OCI-LY3 (cell line): ENCODE results near the gene RAB8B.
A peak's percentile ranks its signal among the peaks of the same experiment; 100 is the strongest.

Experiments used
- H2AFZ ChIP-seq: fragments of 200-600, 300-600 bp; shearing (Covaris generic); 2 replicates; pipeline ENCODE4 v1.6.0; 2014; ENCODE audit warnings: antibody characterized with exemption, low read depth, low read length
- H3K27ac ChIP-seq: fragments of 200-600, 300-600 bp; sonication (generic); 2 replicates; pipeline ENCODE4 v1.5.1; 2014; ENCODE audit warnings: mild to moderate bottlenecking, low read length, moderate library complexity, mixed read lengths
- H3K27me3 ChIP-seq: fragments of 200-600, 300-600 bp; sonication (generic); 2 replicates; pipeline ENCODE4 v1.6.1; 2014; ENCODE audit warnings: low read depth, low read length, mixed read lengths
- H3K36me3 ChIP-seq: fragments of 200-600, 300-600 bp; sonication (generic); replicated peaks from 2 replicates; pipeline ENCODE3; 2014; ENCODE audit warnings: low read depth, low read length, mixed read lengths
- H3K4me1 ChIP-seq: fragments of 300-600, 200-600 bp; sonication (generic); 2 replicates; pipeline ENCODE4 v1.6.1; 2014; ENCODE audit warnings: low read length, mixed read lengths
- H3K4me2 ChIP-seq: fragments of 200-600, 300-600 bp; sonication (generic); 2 replicates; pipeline ENCODE4 v1.6.1; 2014; ENCODE audit warnings: low read length, mixed read lengths
- H3K4me3 ChIP-seq: fragments of 300-600, 200-600 bp; sonication (generic); 2 replicates; pipeline ENCODE4 v1.5.1; 2014; ENCODE audit warnings: antibody characterized with exemption, mild to moderate bottlenecking, low read length, moderate library complexity
- H3K79me2 ChIP-seq: fragments of 300-600, 200-600 bp; shearing (Covaris generic); 2 replicates; pipeline ENCODE4 v1.6.1; 2014; ENCODE audit warnings: mild to moderate bottlenecking, low read length, mixed read lengths
- H3K9ac ChIP-seq: fragments of 300-600, 200-600 bp; shearing (Covaris generic); 2 replicates; pipeline ENCODE4 v1.6.0; 2014; ENCODE audit warnings: mild to moderate bottlenecking, low read length, moderate library complexity
- H3K9me3 ChIP-seq: fragments of 200-600, 300-600 bp; shearing (Covaris generic); 2 replicates; pipeline ENCODE4 v1.6.1; 2014; ENCODE audit warnings: low read length, mixed read lengths; ENCODE audit not compliant: insufficient read depth
- H4K20me1 ChIP-seq: fragments of 200-600, 300-600 bp; sonication (generic); 2 replicates; pipeline ENCODE4 v1.6.1; 2016; ENCODE audit warnings: low read length, mixed read lengths; ENCODE audit not compliant: insufficient read depth
- CTCF ChIP-seq: fragments of 200-600, 300-600 bp; sonication (generic); IDR thresholded peaks from 2 replicates; pipeline ENCODE4 v1.5.1; 2014; ENCODE audit warnings: antibody characterized with exemption, low read length, low read depth
- EZH2phosphoT487 ChIP-seq: fragments of 200-600 bp; shearing (Covaris generic); IDR thresholded peaks from 2 replicates; pipeline ENCODE4 v1.6.1; 2018; ENCODE audit warnings: antibody characterized with exemption, mixed run types, low read depth

RAB8B gene

GRCh38 chr15:63181648-63182047 lies 7.8 kb upstream of the RAB8B start:
- Histone ChIP-seq H3K4me3 (no peak overlapping the region), H3K9me3 (no peaks in the 10 kb centered on the region), H3K36me3 (no peaks in the 10 kb centered on the region), H2AFZ (no peak overlapping the region), H3K4me2 (no peak overlapping the region), H3K27ac (no peak overlapping the region), H3K79me2 (no peaks in the 10 kb centered on the region), H3K4me1 (peaks cover 23% of the 10 kb centered on the region), H4K20me1 (no peaks in the 10 kb centered on the region), H3K27me3 (no peaks in the 10 kb centered on the region), H3K9ac (no peak overlapping the region)
- TF ChIP-seq CTCF (no peak), EZH2phosphoT487 (no peak)

GRCh38 chr15:63185206-63185605 lies 4.2 kb upstream of the RAB8B start:
- no peak overlapping the region for H3K27ac ChIP-seq
- H2AFZ ChIP-seq, result no peak overlapping the region
- no peak overlapping the region for H3K9ac ChIP-seq

GRCh38 chr15:63186065-63186464 lies 3.3 kb upstream of the RAB8B start:
- no peak overlapping the region for H3K4me2 ChIP-seq
- no peaks in the 10 kb centered on the region for H3K36me3 ChIP-seq
- H3K9ac ChIP-seq, result no peak overlapping the region
- H3K4me1 ChIP-seq, result peaks cover 21% of the 10 kb centered on the region
- no peak overlapping the region for H3K27ac ChIP-seq
- no peaks in the 10 kb centered on the region for H4K20me1 ChIP-seq
- TF ChIP-seq EZH2phosphoT487 (no peak), CTCF (no peak)
- H3K4me3 ChIP-seq, result no peak overlapping the region
- no peak overlapping the region for H2AFZ ChIP-seq
- H3K9me3 ChIP-seq, result no peaks in the 10 kb centered on the region
- H3K79me2 ChIP-seq, result peaks cover 14% of the 10 kb centered on the region
- no peaks in the 10 kb centered on the region for H3K27me3 ChIP-seq

More at GRCh38 chr15:63185206-63185605, 4.2 kb upstream of the RAB8B start:
- H3K36me3 ChIP-seq, result no peaks in the 10 kb centered on the region
- no peaks in the 10 kb centered on the region for H3K9me3 ChIP-seq
- H3K4me1 ChIP-seq, result peaks cover 18% of the 10 kb centered on the region
- no peaks in the 10 kb centered on the region for H4K20me1 ChIP-seq
- H3K79me2 ChIP-seq, result peaks cover 7% of the 10 kb centered on the region
- no peaks in the 10 kb centered on the region for H3K27me3 ChIP-seq
- H3K4me2 ChIP-seq, result no peak overlapping the region
- no peak overlapping the region for H3K4me3 ChIP-seq
- TF ChIP-seq CTCF, result no peak
- no peak for TF ChIP-seq EZH2phosphoT487

GRCh38 chr15:63187589-63188226 lies 1.7 kb upstream of the RAB8B start:
- no peak overlapping the region for H3K4me3 ChIP-seq
- H4K20me1 ChIP-seq, result 0 out of 2 replicates have a peak, but pooled peaks cover 3% of the 10 kb centered on the region
- peaks cover 16% of the 10 kb centered on the region for H3K79me2 ChIP-seq
- no peaks in the 10 kb centered on the region for H3K9me3 ChIP-seq
- TF ChIP-seq CTCF, result no peak
- TF ChIP-seq EZH2phosphoT487, result no peak
- no peak overlapping the region for H3K9ac ChIP-seq
- H3K36me3 ChIP-seq, result no peaks in the 10 kb centered on the region
- H3K4me1 ChIP-seq, result peaks cover 37% of the 10 kb centered on the region
- H2AFZ ChIP-seq, result no peak overlapping the region
- peak overlapping the region; percentile 84 for H3K4me2 ChIP-seq
- H3K27me3 ChIP-seq, result no peaks in the 10 kb centered on the region
- H3K27ac ChIP-seq, result no peak overlapping the region
